H1 (cell line): ENCODE data around the gene SLIT3.

Experiments used
- ASH2L ChIP-seq: fragments of 200-600, 300-600 bp; sonication (generic); IDR thresholded peaks from one replicate; pipeline ENCODE4 v1.7.1; 2017; ENCODE audit warnings: low read length
- CBX8 ChIP-seq: fragments of 300-800, 300-1000 bp; sonication (generic); IDR thresholded peaks from 2 replicates; pipeline ENCODE4 v1.7.1; 2016; ENCODE audit warnings: low read depth, low read length, borderline replicate concordance
- CEBPB ChIP-seq: IDR thresholded peaks from 2 replicates; pipeline ENCODE4 v1.6.1; 2012; ENCODE audit warnings: low read depth, low read length
- EP300 ChIP-seq, 2 experiments: IDR thresholded peaks; 1 replicate in 1 of 2; 2 replicates in 1 of 2; pipeline ENCODE4 v1.6.1; 2011 to 2012; ENCODE audit warnings: low read depth in 2 of 2, low read length in 2 of 2, mild to moderate bottlenecking in 2 of 2, borderline replicate concordance in 1 of 2, inconsistent platforms in 1 of 2, moderate library complexity in 1 of 2
- GABPA ChIP-seq: IDR thresholded peaks from 2 replicates; pipeline ENCODE4 v1.6.1; 2011; ENCODE audit warnings: mild to moderate bottlenecking, low read length, moderate library complexity, borderline replicate concordance; ENCODE audit not compliant: insufficient read depth
- SIN3A ChIP-seq, 2 experiments: IDR thresholded peaks in 1 of 2; conservative IDR thresholded peaks in 1 of 2; 2 replicates each; pipeline ENCODE4 v1.6.1; 2011 to 2012; ENCODE audit warnings: low read length in 2 of 2, improper control_type of control experiment in 1 of 2, low read depth in 1 of 2, mild to moderate bottlenecking in 1 of 2
- SRF ChIP-seq: IDR thresholded peaks from 2 replicates; pipeline ENCODE4 v1.6.1; 2011; ENCODE audit warnings: mild to moderate bottlenecking, low read depth, low read length, moderate library complexity
- TAF1 ChIP-seq: IDR thresholded peaks from 2 replicates; pipeline ENCODE4 v1.6.1; 2011; ENCODE audit warnings: mild to moderate bottlenecking, low read depth, low read length
- YY1 ChIP-seq: IDR thresholded peaks from 2 replicates; pipeline ENCODE4 v1.6.1; 2011; ENCODE audit warnings: low read depth, mild to moderate bottlenecking, low read length
- ZNF274 ChIP-seq: IDR thresholded peaks from 2 replicates; pipeline ENCODE4 v1.7.0; 2012; ENCODE audit warnings: low read length, borderline replicate concordance; ENCODE audit errors: extremely low read depth
- TF ChIP-seq, protein P1 (sequence below), 3 experiments: IDR thresholded peaks; 1 replicate in 2 of 3; 2 replicates in 1 of 3; pipeline versions ENCODE4 v1.5.1 to v1.6.1; 2011; ENCODE audit warnings: low read length in 3 of 3, mild to moderate bottlenecking in 3 of 3, inconsistent platforms in 2 of 3, low read depth in 1 of 3, moderate library complexity in 1 of 3; ENCODE audit not compliant: insufficient read depth in 1 of 3; ENCODE audit errors: control extremely low read depth in 1 of 3
- TF ChIP-seq, protein P2 (sequence below): IDR thresholded peaks from 2 replicates; pipeline ENCODE4 v1.6.1; 2012; ENCODE audit warnings: inconsistent platforms

DNA sequence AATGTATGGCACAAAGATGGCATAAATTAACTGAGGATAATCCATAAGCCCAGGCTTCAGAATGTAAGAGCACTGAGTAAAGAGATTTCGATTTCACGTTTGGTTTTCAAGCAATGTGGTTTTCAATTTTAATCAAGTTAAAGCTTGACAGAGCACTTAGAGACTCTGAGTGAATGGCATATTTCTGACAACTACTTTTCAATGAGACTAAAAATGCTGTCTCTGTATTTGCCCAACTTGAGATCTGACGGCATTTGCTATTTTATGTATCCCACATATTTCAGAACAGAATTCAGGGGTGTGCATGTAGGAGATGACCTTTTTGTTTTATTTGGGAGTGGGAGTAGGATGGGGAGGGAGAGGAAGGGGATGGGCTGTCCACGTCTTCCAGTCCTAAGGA lies 441.5 kb downstream of the SLIT3 start:
- TF ChIP-seq CEBPB, result no peak
- TF ChIP-seq SRF, result no peak
- TF ChIP-seq, protein P1, sequence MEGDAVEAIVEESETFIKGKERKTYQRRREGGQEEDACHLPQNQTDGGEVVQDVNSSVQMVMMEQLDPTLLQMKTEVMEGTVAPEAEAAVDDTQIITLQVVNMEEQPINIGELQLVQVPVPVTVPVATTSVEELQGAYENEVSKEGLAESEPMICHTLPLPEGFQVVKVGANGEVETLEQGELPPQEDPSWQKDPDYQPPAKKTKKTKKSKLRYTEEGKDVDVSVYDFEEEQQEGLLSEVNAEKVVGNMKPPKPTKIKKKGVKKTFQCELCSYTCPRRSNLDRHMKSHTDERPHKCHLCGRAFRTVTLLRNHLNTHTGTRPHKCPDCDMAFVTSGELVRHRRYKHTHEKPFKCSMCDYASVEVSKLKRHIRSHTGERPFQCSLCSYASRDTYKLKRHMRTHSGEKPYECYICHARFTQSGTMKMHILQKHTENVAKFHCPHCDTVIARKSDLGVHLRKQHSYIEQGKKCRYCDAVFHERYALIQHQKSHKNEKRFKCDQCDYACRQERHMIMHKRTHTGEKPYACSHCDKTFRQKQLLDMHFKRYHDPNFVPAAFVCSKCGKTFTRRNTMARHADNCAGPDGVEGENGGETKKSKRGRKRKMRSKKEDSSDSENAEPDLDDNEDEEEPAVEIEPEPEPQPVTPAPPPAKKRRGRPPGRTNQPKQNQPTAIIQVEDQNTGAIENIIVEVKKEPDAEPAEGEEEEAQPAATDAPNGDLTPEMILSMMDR (IDR thresholded peaks at IDR 0.05; ENCODE audit: control extremely low read depth in 1 of 3, insufficient read depth in 1 of 3, low read depth in 1 of 3, low read length in 3 of 3), result no peak
- no peak for TF ChIP-seq ASH2L
- TF ChIP-seq, protein P2, sequence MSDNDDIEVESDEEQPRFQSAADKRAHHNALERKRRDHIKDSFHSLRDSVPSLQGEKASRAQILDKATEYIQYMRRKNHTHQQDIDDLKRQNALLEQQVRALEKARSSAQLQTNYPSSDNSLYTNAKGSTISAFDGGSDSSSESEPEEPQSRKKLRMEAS, result no peak
- TF ChIP-seq YY1, result no peak
- TF ChIP-seq GABPA, result no peak
- no peak for TF ChIP-seq SIN3A (conservative IDR thresholded peaks at IDR 0.05 in 1 of 2, IDR thresholded peaks at IDR 0.05 in 1 of 2; ENCODE audit: low read depth in 1 of 2, low read length in 2 of 2)
- TF ChIP-seq TAF1, result no peak
- no peak for TF ChIP-seq ZNF274
- TF ChIP-seq EP300 (IDR thresholded peaks at IDR 0.05; ENCODE audit: borderline replicate concordance in 1 of 2, low read depth in 2 of 2, low read length in 2 of 2), result no peak
- no peak for TF ChIP-seq CBX8
